ENCODE measurements around the gene CIC.
"Not testable (repeated sequence)": the region's sequence is repeated elsewhere in the genome, so short reads cannot be mapped to it uniquely, and the experiment has no call there.

The CIC gene

GRCh38 chr19:42313096-42313839 is 44.2 kb downstream of the CIC start, which contains the start of gene TMEM145:
TMEM145 (plus strand) TSS chr19:42313309; CDS start chr19:42313377, 68 bp downstream.
- no peak for DNase-seq (ENCODE audit: low read depth)

- DNase-seq (ENCODE audit: low read depth), result no peak
Observed at GRCh38 chr19:42313840-42314755, 45.0 kb downstream of the CIC start.

DNA sequence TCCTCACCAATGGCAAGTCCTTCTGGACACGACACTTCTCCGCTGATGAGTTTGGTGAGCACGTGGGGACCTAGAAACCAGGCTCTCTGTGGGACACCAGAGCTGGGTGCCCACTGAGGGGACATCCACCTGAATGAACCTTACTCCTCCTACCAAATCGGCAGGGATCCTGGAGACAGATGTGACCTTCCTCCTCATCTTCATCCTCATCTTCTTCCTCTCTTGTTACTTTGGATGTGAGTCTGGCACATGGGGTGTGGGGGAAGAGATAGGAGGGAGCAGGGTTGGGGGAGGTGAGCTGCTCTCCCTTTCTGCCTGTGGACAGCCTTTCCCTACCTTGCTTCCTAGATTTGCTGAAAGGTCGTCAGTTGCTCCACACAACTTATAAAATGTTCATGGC is 46.0 kb downstream of the CIC start:
- no peak for DNase-seq (ENCODE audit: low read depth)

DNA sequence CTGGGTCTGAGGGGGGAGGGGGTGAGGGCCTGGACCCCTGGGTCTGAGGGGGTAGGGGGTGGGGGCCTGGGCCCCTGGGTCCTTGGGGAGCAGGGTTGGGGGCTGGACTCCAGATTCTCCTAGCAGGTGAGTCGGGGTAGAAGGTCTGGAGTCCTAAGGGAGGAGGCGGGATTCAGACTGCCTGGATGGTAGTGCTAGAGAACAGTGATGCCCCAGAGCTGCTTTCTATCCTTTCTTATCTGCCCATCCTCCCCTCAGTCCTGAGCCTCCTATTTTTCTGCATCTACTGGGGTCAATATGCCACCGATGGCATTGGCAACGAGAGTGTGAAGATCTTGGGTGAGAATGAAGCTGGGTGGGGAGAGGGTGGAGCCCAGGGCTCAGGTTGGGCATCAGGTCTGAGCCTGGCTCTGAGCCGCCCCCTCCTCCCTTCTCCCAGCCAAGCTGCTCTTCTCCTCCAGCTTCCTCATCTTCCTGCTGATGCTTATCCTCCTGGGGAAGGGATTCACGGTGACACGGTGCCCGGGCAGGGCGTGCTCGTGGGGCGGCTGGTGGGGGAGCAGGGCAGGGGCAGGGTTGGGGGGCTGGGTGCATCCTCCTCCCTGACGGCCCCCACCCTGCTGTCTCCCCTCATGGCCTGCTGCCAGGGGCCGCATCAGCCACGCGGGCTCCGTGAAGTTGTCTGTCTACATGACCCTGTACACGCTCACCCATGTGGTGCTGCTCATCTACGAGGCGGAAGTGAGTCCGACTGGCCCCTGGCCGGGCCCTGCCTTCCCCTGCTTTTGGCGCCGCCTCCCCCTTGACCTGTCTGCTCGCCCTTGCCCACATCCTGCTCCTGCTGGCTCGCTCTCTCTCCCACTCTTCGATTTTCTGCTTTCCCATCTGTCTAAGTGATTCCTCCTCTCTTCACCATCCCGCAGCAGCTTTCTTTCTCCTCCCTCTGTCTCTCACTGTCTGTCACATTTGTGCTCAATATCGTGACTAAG is 47.5 kb downstream of the CIC start:
- no peak for DNase-seq (ENCODE audit: low read depth)

GRCh38 chr19:42317535-42317934 is 48.5 kb downstream of the CIC start:
- DNase-seq (ENCODE audit: low read depth), result no peak

DNA sequence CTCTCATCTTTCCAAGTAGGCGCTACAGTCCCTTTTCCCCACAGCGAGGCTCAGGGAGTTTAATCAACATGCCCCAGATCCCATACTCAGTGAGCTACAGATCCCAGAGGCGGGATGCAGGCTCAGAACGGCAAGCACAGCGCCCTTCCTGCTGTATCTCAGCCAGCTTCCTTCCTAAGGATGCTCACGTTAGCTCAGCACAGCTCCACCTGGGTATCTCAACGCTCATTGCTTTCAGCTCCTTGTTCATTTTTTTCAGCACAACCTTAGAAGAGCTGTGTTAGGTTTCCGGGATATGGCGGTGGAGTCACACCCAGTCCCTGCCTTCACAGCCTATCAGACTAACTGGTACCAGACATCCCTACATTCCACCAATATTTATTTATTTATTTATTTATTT is 53.3 kb downstream of the CIC start:
- no peak for DNase-seq (ENCODE audit: low read depth)

DNA sequence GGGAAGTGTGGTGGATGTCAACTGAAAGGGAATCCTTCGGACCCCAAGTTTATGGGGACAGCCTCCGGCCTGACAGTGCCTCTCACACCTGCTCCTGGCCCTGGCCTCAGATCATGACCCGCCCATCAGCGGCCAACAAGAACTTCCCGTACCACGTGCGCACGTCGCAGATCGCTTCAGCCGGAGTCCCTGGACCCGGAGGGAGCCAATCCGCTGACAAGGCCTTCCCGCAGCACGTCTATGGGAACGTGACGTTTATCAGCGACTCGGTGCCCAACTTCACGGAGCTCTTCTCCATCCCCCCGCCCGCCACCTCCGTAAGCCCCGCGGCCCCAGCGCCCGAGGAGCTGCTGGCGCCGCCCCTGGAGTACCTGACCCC is 54.4 kb downstream of the CIC start:
- DNase-seq (ENCODE audit: low read depth), result no peak

DNA sequence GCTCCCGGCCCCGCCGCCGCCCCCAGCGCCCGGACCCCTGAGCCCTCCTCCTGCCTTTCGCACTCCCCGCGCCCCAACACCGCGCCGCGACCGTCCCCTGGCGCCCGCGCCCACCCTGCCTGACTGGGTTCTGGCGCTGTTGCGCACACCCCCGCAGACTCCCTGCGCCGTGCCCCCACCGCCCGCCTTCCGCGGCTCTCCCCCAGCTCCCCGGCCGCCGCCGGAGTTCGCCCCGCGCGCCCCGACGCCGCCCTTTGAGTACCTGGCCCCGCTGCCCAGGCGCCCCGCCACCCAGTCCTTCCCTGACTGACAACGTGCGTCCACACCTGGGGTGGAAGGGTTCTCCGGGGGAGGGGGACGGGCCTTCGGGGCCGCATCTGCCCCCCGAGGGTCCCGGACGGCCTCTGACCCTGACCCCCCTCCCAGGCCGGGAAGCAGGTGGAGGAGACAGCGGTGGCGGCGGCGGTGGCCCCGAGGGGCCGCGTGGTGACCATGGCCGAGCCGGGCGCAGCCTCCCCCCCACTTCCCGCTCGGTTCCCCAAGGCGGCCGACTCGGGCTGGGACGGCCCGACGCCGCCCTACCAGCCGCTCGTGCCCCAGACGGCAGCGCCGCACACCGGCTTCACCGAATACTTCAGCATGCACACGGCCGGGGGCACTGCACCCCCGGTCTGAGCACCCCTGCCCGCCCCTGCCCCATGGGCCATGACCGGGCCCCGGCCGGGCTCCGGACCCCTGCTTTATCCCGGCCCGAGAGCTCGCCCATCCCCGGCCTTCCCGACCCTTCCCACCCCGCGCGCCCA is 55.0 kb downstream of the CIC start:
- DNase-seq (ENCODE audit: low read depth), result no peak

DNA sequence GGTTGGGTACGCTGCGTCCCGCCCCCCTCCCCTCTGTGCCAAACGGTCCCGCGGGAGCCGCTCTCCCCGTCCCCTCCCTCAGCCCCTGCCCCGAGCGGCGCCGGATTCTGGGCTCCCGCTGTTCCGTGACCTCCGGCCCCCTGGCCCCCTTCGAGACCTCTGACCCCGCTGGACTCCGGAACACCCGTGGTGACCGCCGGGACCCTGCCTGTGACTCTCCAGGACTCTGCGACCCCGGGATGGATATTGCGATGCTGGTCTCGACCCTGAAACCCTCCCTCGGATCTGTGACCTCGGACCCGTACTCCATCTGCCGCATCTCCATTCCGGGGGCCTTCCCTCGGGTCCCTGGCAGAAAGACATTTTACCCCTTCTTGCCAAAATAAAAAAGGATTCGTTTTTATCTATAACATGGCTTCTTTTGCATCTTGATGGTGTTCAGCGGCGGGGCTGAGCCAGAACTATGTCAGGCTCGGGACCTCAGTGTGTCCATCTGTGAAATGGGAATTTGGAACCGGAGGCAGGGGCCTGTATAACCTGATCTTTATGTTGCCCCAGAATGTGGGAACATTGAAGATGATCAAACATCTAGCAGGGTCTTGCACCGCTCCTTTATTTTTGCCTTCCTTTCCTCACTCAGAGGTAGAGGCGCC is 55.7 kb downstream of the CIC start:
- DNase-seq (ENCODE audit: low read depth), result no peak

GRCh38 chr19:42325308-42325895 is 56.4 kb downstream of the CIC start, which contains the start of gene MEGF8:
MEGF8 (plus strand) TSS chr19:42325635; CDS start chr19:42326244, 609 bp downstream.
- peak; percentile 90 for DNase-seq (ENCODE audit: low read depth)

GRCh38 chr19:42325896-42326771 is 57.1 kb downstream of the CIC start:
- no peak for DNase-seq (ENCODE audit: low read depth)

- no peak for DNase-seq (ENCODE audit: low read depth)
Observed at GRCh38 chr19:42326969-42327368, 57.9 kb downstream of the CIC start.

DNA sequence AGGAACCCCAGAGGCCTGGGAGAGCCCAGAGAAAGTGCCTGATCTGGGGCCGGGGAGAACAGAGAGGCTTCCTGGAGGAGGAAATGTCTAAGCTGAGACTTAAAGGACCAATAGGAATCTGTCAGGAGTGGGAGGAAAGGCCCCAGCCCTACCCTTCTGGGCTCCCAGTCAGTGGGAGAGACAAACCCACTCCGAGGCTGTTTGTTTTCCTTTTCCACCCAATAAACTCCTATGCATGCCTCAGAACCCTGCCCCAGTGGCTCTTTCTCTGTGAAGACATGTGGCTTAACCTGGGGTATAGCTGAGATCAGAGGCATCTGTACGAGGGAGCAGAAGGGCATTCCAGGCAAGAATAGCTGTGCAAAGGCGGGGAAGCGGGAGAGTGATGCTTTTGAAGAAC is 58.3 kb downstream of the CIC start:
- DNase-seq (ENCODE audit: low read depth), result no peak

DNA sequence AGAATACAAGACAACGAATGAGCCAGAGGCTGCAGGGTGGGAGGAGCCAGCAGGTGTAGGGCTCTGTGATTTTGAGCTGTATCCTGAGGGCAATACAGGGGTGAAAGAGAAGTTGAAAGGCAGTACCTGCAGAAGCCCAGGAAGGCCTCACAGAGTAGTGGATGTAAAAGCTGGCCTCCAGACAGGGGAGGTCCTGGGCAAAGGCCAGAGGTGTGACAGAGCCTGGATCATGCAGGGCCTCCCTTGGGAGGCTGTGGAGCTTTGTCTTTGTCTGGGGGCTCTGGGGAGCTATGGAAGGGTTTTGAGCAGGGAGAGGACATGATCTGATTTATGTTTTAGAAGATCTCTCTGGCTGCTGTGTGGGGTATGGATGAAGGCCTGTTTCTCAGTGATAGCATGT is 59.1 kb downstream of the CIC start:
- DNase-seq (ENCODE audit: low read depth), result no peak

DNA sequence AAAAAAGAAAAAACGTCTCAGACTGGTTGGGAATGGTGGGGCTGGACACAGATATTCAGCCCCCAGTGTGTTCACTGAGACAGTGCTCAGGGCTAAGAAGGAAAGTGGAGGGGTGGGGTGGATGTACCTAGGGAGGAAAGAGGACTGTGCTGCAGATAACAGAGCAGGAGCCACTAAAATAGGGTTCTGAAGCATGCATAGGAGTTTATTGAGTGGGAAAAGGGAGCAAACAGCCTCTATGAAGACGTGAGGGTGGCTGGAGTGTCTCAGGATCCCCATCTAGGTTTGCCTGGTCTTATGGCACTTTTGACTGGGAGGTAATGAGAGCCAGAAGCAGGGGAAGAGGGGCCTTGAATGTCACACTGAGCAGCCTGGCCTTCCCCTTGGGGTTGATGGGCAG is 59.8 kb downstream of the CIC start:
- DNase-seq (ENCODE audit: low read depth), result no peak

DNA sequence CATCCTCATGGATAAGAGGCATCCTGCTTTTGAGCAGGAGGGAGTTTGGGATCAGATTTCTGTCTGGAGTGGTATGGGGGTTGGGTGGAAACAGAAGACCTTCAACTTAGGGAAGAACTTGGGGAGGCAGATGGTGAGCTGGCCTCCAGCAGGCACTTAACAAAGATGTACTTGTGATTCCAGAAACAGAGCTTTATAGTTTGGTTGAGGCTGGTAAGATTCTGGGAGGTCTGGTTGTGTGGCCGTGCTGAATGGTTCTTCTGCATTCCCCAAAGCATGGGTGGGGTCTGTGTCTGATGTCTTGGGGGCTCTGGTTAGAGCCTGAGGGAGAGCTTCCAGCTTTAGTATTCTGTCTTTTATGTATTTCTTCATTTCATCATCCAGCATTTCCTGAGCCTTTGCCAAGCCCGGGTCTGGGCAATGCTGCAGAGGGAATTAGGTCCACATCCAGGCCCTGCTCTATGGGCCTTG is 61.2 kb downstream of the CIC start:
- no peak for DNase-seq (ENCODE audit: low read depth)

DNA sequence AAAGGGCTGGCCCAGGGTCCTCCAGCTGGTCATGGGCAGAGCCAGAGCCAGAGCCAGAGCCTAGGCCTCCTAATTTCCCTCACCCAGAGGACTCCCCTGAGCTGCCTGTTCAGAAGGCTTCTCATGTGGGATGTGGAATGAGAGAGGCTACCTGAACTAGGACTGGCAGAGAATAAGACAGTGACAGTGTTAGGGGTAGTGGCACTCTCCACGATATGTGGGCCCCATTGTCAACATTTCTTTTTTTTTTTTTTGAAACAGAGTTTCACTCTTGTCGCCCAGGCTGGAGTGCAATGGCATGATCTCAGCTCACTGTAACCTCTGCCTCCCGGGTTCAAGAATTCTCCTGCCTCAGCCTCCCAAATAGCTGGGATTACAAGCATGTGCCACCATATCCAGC is 62.3 kb downstream of the CIC start:
- DNase-seq (ENCODE audit: low read depth), result not testable (repeated sequence)

GRCh38 chr19:42332059-42332458 is 63.0 kb downstream of the CIC start:
- no peak for DNase-seq (ENCODE audit: low read depth)

GRCh38 chr19:42333018-42333417 is 64.0 kb downstream of the CIC start:
- DNase-seq (ENCODE audit: low read depth), result no peak
